CD4-positive, alpha-beta T cell treated with Interleukin-4 for 4 hours (primary cell): ENCODE measurements around the gene NHERF1.

ENCODE experiments used
- DNase-seq: peaks from one replicate; pipeline ENCODE4 v3.0.0-alpha.2; 2020

The NHERF1 gene

GRCh38 chr17:74769856-74770497 is 21.5 kb downstream of the NHERF1 start:
- DNase-seq: no peak

GRCh38 chr17:74770498-74771318 is 22.3 kb downstream of the NHERF1 start:
- peak; percentile 74 for DNase-seq

- DNase-seq: no peak
Measured at GRCh38 chr17:74771319-74771914, 23.0 kb downstream of the NHERF1 start.

- DNase-seq: no peak
Measured at GRCh38 chr17:74772053-74772452, 23.6 kb downstream of the NHERF1 start.

- DNase-seq: no peak
Measured at GRCh38 chr17:74773414-74773813, 25.0 kb downstream of the NHERF1 start.

GRCh38 chr17:74773871-74774286 is 25.5 kb downstream of the NHERF1 start:
- DNase-seq: no peak

- DNase-seq: no peak
Measured at GRCh38 chr17:74775409-74776043, 27.1 kb downstream of the NHERF1 start.

GRCh38 chr17:74776044-74776962 is 27.9 kb downstream of the NHERF1 start, which contains the start of gene NAT9:
Gene NAT9, minus strand, starts transcription at chr17:74776345. Its CDS starts 647 bp downstream, at chr17:74775698.
- DNase-seq: peak; percentile 96

GRCh38 chr17:74776990-74777389 is 28.6 kb downstream of the NHERF1 start:
- DNase-seq: no peak

GRCh38 chr17:74777901-74778515 is 29.6 kb downstream of the NHERF1 start:
- DNase-seq: no peak

- no peak for DNase-seq
Measured at GRCh38 chr17:74778960-74779359, 30.5 kb downstream of the NHERF1 start.

- DNase-seq: no peak
Measured at GRCh38 chr17:74779501-74779900, 31.1 kb downstream of the NHERF1 start.

- DNase-seq: peak; percentile 83
Measured at GRCh38 chr17:74779948-74780400, 31.5 kb downstream of the NHERF1 start.

- DNase-seq: peak; percentile 41
Measured at GRCh38 chr17:74780443-74781238, 32.2 kb downstream of the NHERF1 start.

GRCh38 chr17:74782571-74782970 is 34.1 kb downstream of the NHERF1 start:
- DNase-seq: no peak

- DNase-seq: no peak
Measured at GRCh38 chr17:74784125-74784810, 35.8 kb downstream of the NHERF1 start.

GRCh38 chr17:74785096-74785980 is 36.9 kb downstream of the NHERF1 start:
- DNase-seq: no peak

- DNase-seq: no peak
Measured at GRCh38 chr17:74785981-74786360, 37.5 kb downstream of the NHERF1 start.

- no peak for DNase-seq
Measured at GRCh38 chr17:74786431-74787055, 38.1 kb downstream of the NHERF1 start.
